ENCODE results near the gene FILIP1.

Gene FILIP1

DNA sequence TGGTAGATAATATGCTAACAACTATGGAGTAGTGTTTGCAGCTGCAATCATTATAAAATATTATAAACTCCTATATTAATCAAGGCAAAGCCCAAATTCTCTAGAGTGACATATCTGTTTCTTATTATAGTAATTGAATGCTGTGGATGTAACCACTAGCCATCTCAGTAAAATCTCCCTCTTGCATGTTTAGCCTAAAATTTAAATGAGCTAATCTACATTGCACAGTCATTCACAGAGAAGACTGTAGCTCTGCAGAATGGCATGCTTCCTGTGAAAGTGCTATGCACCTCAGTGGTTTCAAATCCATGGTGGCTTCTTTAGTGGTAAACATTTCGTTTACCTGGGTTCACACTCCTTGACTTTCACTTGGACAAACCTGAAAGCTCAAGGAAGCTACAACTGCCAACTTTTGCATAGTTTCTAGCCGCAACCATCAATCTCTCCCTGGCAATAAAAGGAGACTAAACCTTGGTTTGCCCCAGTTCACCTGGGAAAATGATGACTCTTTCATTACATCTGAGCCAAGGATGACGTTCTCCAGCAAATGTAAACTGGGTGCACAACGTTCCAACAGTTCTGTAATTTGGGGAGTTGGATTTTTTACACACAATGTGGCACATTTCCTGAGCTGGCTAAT is 47.2 kb downstream of the FILIP1 start:
- TF ChIP-seq YY1 (IDR thresholded peaks at IDR 0.05; ENCODE audit: low read depth) (no peak), CREB1 (IDR thresholded peaks at IDR 0.05; ENCODE audit: low read depth) (no peak), TCF12 (IDR thresholded peaks at IDR 0.05; ENCODE audit: low read depth) (no peak), TEAD4 (IDR thresholded peaks at IDR 0.05) (no peak), RAD21 (IDR thresholded peaks at IDR 0.05; ENCODE audit: low read depth) (no peak), MAX (IDR thresholded peaks at IDR 0.05) (no peak), EP300 (IDR thresholded peaks at IDR 0.05; ENCODE audit: borderline replicate concordance) (no peak), EGR1 (IDR thresholded peaks at IDR 0.05) (no peak), TAF1 (IDR thresholded peaks at IDR 0.05; ENCODE audit: low read depth) (no peak), FOXM1 (IDR thresholded peaks at IDR 0.05; ENCODE audit: borderline replicate concordance, low read depth) (no peak), ZBTB7A (IDR thresholded peaks at IDR 0.05; ENCODE audit: low read depth) (no peak), CEBPB (IDR thresholded peaks at IDR 0.05) (no peak)
- TF ChIP-seq, protein P1, sequence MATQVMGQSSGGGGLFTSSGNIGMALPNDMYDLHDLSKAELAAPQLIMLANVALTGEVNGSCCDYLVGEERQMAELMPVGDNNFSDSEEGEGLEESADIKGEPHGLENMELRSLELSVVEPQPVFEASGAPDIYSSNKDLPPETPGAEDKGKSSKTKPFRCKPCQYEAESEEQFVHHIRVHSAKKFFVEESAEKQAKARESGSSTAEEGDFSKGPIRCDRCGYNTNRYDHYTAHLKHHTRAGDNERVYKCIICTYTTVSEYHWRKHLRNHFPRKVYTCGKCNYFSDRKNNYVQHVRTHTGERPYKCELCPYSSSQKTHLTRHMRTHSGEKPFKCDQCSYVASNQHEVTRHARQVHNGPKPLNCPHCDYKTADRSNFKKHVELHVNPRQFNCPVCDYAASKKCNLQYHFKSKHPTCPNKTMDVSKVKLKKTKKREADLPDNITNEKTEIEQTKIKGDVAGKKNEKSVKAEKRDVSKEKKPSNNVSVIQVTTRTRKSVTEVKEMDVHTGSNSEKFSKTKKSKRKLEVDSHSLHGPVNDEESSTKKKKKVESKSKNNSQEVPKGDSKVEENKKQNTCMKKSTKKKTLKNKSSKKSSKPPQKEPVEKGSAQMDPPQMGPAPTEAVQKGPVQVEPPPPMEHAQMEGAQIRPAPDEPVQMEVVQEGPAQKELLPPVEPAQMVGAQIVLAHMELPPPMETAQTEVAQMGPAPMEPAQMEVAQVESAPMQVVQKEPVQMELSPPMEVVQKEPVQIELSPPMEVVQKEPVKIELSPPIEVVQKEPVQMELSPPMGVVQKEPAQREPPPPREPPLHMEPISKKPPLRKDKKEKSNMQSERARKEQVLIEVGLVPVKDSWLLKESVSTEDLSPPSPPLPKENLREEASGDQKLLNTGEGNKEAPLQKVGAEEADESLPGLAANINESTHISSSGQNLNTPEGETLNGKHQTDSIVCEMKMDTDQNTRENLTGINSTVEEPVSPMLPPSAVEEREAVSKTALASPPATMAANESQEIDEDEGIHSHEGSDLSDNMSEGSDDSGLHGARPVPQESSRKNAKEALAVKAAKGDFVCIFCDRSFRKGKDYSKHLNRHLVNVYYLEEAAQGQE (IDR thresholded peaks at IDR 0.05; ENCODE audit: low read depth): no peak

DNA sequence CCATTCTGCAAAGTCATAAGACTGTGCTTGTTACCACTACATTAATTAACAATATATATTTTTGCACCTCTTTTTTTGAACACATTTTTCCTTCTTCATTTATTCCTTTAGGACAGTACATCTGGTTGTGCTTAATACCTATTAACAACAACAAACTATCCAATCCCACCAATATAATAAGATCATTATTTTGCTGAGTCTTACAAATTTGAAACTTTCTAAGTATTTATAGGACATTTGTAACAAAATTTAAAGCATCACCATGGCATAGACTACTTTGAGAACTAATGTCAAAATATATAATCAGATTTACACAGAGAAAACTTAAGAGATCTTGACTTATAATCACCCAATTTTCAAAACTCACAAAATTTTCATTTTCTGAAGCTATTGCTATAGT is 47.9 kb downstream of the FILIP1 start:
- TF ChIP-seq EP300 (IDR thresholded peaks at IDR 0.05; ENCODE audit: borderline replicate concordance) (no peak), MAX (IDR thresholded peaks at IDR 0.05) (no peak), NFIC (IDR thresholded peaks at IDR 0.05) (no peak), CREB1 (IDR thresholded peaks at IDR 0.05; ENCODE audit: low read depth) (no peak), RAD21 (IDR thresholded peaks at IDR 0.05; ENCODE audit: low read depth) (no peak), CEBPB (IDR thresholded peaks at IDR 0.05) (no peak), TAF1 (IDR thresholded peaks at IDR 0.05; ENCODE audit: low read depth) (no peak)
- TF ChIP-seq, protein P2, sequence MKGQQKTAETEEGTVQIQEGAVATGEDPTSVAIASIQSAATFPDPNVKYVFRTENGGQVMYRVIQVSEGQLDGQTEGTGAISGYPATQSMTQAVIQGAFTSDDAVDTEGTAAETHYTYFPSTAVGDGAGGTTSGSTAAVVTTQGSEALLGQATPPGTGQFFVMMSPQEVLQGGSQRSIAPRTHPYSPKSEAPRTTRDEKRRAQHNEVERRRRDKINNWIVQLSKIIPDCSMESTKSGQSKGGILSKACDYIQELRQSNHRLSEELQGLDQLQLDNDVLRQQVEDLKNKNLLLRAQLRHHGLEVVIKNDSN (IDR thresholded peaks at IDR 0.05): no peak

DNA sequence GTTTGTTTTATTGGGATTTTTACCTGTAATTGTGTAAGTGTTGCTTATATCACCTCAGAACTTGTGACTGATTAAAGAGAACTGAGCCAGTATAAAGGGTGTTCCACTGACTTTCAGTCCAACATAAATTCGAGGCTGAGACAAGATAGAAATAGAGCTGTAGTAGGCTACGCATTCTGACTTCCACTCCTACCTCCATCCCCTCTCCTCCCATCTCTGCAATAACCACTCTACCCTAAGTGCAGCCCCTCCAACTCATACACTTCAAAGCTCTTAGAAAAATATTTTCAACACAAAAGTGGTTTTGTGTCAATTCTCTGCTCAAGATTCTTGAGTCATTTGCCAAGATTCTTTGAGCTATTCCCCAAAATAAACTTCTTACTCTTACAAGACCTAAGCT is 48.7 kb downstream of the FILIP1 start:
- TF ChIP-seq TAF1 (IDR thresholded peaks at IDR 0.05; ENCODE audit: low read depth) (no peak), FOXM1 (IDR thresholded peaks at IDR 0.05; ENCODE audit: borderline replicate concordance, low read depth) (no peak), RAD21 (IDR thresholded peaks at IDR 0.05; ENCODE audit: low read depth) (no peak), NFIC (IDR thresholded peaks at IDR 0.05) (no peak), TCF12 (IDR thresholded peaks at IDR 0.05; ENCODE audit: low read depth) (no peak), ZBTB7A (IDR thresholded peaks at IDR 0.05; ENCODE audit: low read depth) (no peak), EP300 (IDR thresholded peaks at IDR 0.05; ENCODE audit: borderline replicate concordance) (no peak), EGR1 (IDR thresholded peaks at IDR 0.05) (no peak), CREB1 (IDR thresholded peaks at IDR 0.05; ENCODE audit: low read depth) (no peak), MAX (IDR thresholded peaks at IDR 0.05) (no peak), CEBPB (IDR thresholded peaks at IDR 0.05) (no peak), TEAD4 (IDR thresholded peaks at IDR 0.05) (no peak), YY1 (IDR thresholded peaks at IDR 0.05; ENCODE audit: low read depth) (no peak)
- TF ChIP-seq, protein P2 (IDR thresholded peaks at IDR 0.05): no peak
- TF ChIP-seq, protein P1 (IDR thresholded peaks at IDR 0.05; ENCODE audit: low read depth): no peak

DNA sequence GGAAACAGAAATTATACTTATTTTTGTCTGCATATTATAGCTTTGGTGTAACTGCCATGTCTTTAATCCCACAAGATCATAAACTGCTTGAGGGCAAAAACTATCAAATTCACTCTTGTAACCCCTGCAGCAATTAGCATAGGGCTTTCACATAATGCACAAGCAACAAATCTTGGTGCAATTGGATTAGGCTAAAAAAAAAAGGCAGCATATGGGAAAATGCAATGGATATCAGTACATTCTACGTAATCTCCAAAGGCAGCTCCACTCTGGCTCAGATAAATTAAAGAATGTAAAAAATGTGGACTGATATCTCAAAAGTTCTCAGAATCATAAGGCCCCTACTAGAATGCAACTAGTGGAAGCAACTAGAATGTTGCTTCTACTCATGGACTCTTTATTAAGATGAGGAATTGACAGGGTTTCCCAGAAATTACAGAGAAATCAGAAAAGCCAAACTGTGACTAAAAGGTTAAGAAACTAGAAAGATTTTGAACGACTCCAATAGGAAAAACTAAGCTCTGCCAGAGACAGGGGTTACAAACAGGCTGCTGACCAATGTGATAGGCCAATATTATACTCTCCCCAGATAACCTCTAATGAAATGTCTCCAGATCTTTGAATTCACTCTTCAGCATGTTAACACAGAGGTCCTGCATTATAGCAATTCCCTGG is 55.0 kb downstream of the FILIP1 start:
- TF ChIP-seq RAD21 (IDR thresholded peaks at IDR 0.05; ENCODE audit: low read depth) (no peak), CEBPB (IDR thresholded peaks at IDR 0.05) (no peak), TEAD4 (IDR thresholded peaks at IDR 0.05) (no peak), CREB1 (IDR thresholded peaks at IDR 0.05; ENCODE audit: low read depth) (no peak), MAX (IDR thresholded peaks at IDR 0.05) (no peak), YY1 (IDR thresholded peaks at IDR 0.05; ENCODE audit: low read depth) (no peak), EP300 (IDR thresholded peaks at IDR 0.05; ENCODE audit: borderline replicate concordance) (no peak), TAF1 (IDR thresholded peaks at IDR 0.05; ENCODE audit: low read depth) (no peak), ZBTB7A (IDR thresholded peaks at IDR 0.05; ENCODE audit: low read depth) (no peak), NFIC (IDR thresholded peaks at IDR 0.05) (no peak)

DNA sequence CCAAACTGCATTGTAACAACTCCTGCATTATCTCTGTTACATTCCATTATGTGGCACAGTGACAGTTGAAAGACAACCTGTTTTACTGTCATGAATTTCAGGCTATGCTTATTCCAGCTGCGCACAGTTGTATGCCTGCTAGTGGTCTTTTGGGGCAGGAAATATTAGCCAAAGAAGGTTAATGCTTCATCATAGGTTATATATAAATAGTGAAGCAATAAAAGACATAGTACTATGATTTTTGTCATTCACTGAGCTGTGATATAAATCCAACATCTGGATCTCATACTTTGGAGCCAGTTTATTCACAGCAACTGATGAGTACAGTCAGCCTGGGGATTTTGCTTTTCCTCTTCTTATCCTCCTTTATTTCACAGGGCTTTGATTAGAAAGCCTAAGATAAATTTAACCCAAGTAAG is 55.6 kb downstream of the FILIP1 start:
- TF ChIP-seq CREB1 (IDR thresholded peaks at IDR 0.05; ENCODE audit: low read depth): no peak
- TF ChIP-seq FOXM1 (IDR thresholded peaks at IDR 0.05; ENCODE audit: borderline replicate concordance, low read depth): no peak
- no peak for TF ChIP-seq YY1 (IDR thresholded peaks at IDR 0.05; ENCODE audit: low read depth)
- no peak for TF ChIP-seq NFIC (IDR thresholded peaks at IDR 0.05)
- TF ChIP-seq RAD21 (IDR thresholded peaks at IDR 0.05; ENCODE audit: low read depth): no peak
- no peak for TF ChIP-seq TCF12 (IDR thresholded peaks at IDR 0.05; ENCODE audit: low read depth)
- TF ChIP-seq EGR1 (IDR thresholded peaks at IDR 0.05): no peak
- no peak for TF ChIP-seq ZBTB7A (IDR thresholded peaks at IDR 0.05; ENCODE audit: low read depth)
- TF ChIP-seq, protein P1 (IDR thresholded peaks at IDR 0.05; ENCODE audit: low read depth): no peak
- TF ChIP-seq MAX (IDR thresholded peaks at IDR 0.05): no peak
- TF ChIP-seq TEAD4 (IDR thresholded peaks at IDR 0.05): no peak
- no peak for TF ChIP-seq EP300 (IDR thresholded peaks at IDR 0.05; ENCODE audit: borderline replicate concordance)
- TF ChIP-seq CEBPB (IDR thresholded peaks at IDR 0.05): no peak
- no peak for TF ChIP-seq TAF1 (IDR thresholded peaks at IDR 0.05; ENCODE audit: low read depth)
- TF ChIP-seq, protein P2 (IDR thresholded peaks at IDR 0.05): no peak
